HepG2 (cell line): Measurements from ENCODE around the gene NOTUM. TPM values are rescaled to one million over a fixed set of nuclear protein-coding genes. Genes with fewer than 3 reads are reported as not detected.

Experiments used
- ARID5B ChIP-seq: IDR thresholded peaks from 2 replicates; pipeline ENCODE4 v1.4.0; 2020; ENCODE audit warnings: mild to moderate bottlenecking, missing genetic modification reagents
- CENPX ChIP-seq: sonication (generic); formaldehyde crosslinking; IDR thresholded peaks from 2 replicates; pipeline ENCODE4 v1.9.0; 2021; ENCODE audit warnings: mild to moderate bottlenecking, missing genetic modification reagents, moderate library complexity
- CREBL2 ChIP-seq: sonication (generic); formaldehyde crosslinking; IDR thresholded peaks from 2 replicates; pipeline ENCODE4 v1.8.1; 2023; ENCODE audit warnings: missing genetic modification reagents, mild to moderate bottlenecking, borderline replicate concordance
- GLMP ChIP-seq: sonication (generic); formaldehyde crosslinking; IDR thresholded peaks from 2 replicates; pipeline ENCODE4 v1.9.0; 2021; ENCODE audit warnings: missing genetic modification reagents, mild to moderate bottlenecking, borderline replicate concordance
- GTF2F1 ChIP-seq: fragments of 150-350 bp; IDR thresholded peaks from 2 replicates; pipeline ENCODE4 v1.6.1; 2014; ENCODE audit warnings: low read length
- HINFP ChIP-seq: sonication (generic); formaldehyde crosslinking; IDR thresholded peaks from 2 replicates; pipeline ENCODE4 v1.4.0; 2020; ENCODE audit warnings: low read depth, mild to moderate bottlenecking, missing genetic modification reagents
- SETDB1 ChIP-seq: sonication (generic); formaldehyde crosslinking; IDR thresholded peaks from 2 replicates; pipeline ENCODE4 v1.5.1; 2020; ENCODE audit warnings: missing genetic modification reagents, mild to moderate bottlenecking, borderline replicate concordance
- SMARCE1 ChIP-seq: fragments of 450-650 bp; IDR thresholded peaks from 2 replicates; pipeline ENCODE4 v1.6.1; 2017; ENCODE audit warnings: borderline replicate concordance
- ZFP1 ChIP-seq: IDR thresholded peaks from 2 replicates; pipeline ENCODE4 v1.6.1; 2016
- ZNF280D ChIP-seq: sonication (generic); formaldehyde crosslinking; IDR thresholded peaks from 2 replicates; pipeline ENCODE4 v1.5.1; 2020; ENCODE audit warnings: mild to moderate bottlenecking, missing genetic modification reagents
- ZNF335 ChIP-seq: sonication (generic); formaldehyde crosslinking; IDR thresholded peaks from 2 replicates; pipeline ENCODE4 v1.4.0; 2020; ENCODE audit warnings: missing genetic modification reagents
- ZNF451 ChIP-seq: sonication (generic); formaldehyde crosslinking; IDR thresholded peaks from 2 replicates; pipeline ENCODE4 v1.5.0; 2020; ENCODE audit warnings: mild to moderate bottlenecking, missing genetic modification reagents
- ZNF503 ChIP-seq: sonication (generic); formaldehyde crosslinking; IDR thresholded peaks from 2 replicates; pipeline ENCODE4 v1.4.0; 2020; ENCODE audit warnings: missing genetic modification reagents
- ZNF75D ChIP-seq: sonication (generic); formaldehyde crosslinking; IDR thresholded peaks from 2 replicates; pipeline ENCODE4 v1.8.1; 2023; ENCODE audit warnings: missing genetic modification reagents, mild to moderate bottlenecking, borderline replicate concordance
- polyA plus RNA-seq, 8 experiments: library from polyadenylated mRNA; depleted of rRNA in 3 of 8; stranded (reverse) in 7 of 8; unstranded in 1 of 8; fragments of >200 nt; fragmentation: Illumina TruSeq in 4 of 8; extraction: Trizol in 4 of 8; gene quantifications; 2 replicates each; pipeline versions ENCODE4 v1.2.1 to v1.2.3, GENCODE V29; 2011 to 2016; ENCODE audit warnings: low read depth in 4 of 8, missing spikeins in 1 of 8, mixed read lengths in 1 of 8; ENCODE audit not compliant: insufficient read depth in 1 of 8
- total RNA-seq, 5 experiments: library from RNA; depleted of rRNA; stranded (reverse); fragments of >200 nt; fragmentation: Illumina TruSeq; extraction: Trizol; gene quantifications; 2 replicates each; pipeline ENCODE4 v1.2.3, GENCODE V29; 2016; ENCODE audit warnings: low read depth in 1 of 5

NOTUM gene
- total and polyA plus RNA-seq, 2 of the 13 experiments (the other 11 are each of a cell fraction or from before 2014, with no cell fraction given): 150 to 160 TPM

GRCh38 chr17:81993729-81994592, 33.0 kb upstream of the NOTUM start (continued):
- TF ChIP-seq ARID5B: no peak
- TF ChIP-seq SMARCE1: no peak
- TF ChIP-seq GLMP (CRISPR knock-in tag): no peak
- TF ChIP-seq ZNF75D (CRISPR knock-in tag): peak; percentile 77; the same call in 1 of the 2 replicates
- no peak for TF ChIP-seq ZFP1 (CRISPR knock-in tag)
- peak; percentile 79; the same call in 1 of the 2 replicates for TF ChIP-seq ZNF451 (CRISPR knock-in tag)
- TF ChIP-seq CENPX (CRISPR knock-in tag): no peak
- no peak for TF ChIP-seq GTF2F1
- TF ChIP-seq ZNF280D (CRISPR knock-in tag): peak; percentile 21; the same call in 1 of the 2 replicates
- no peak for TF ChIP-seq ZNF335 (CRISPR knock-in tag)
- 0 out of 2 replicates have a peak, but pooled peaks have one; percentile 12 for TF ChIP-seq CREBL2 (CRISPR knock-in tag)
- TF ChIP-seq SETDB1 (CRISPR knock-in tag): no peak
- TF ChIP-seq ZNF503 (CRISPR knock-in tag): no peak
- TF ChIP-seq HINFP (CRISPR knock-in tag): peak; percentile 15; the same call in 1 of the 2 replicates
